Raji (cell line): ENCODE results near the gene PCBP1.

Experiments
- POLR2A ChIP-seq: IDR thresholded peaks from 2 replicates; pipeline ENCODE4 v1.6.1; 2011; ENCODE audit warnings: low read depth, low read length, control low read depth; ENCODE audit not compliant: insufficient read depth

Gene PCBP1

DNA sequence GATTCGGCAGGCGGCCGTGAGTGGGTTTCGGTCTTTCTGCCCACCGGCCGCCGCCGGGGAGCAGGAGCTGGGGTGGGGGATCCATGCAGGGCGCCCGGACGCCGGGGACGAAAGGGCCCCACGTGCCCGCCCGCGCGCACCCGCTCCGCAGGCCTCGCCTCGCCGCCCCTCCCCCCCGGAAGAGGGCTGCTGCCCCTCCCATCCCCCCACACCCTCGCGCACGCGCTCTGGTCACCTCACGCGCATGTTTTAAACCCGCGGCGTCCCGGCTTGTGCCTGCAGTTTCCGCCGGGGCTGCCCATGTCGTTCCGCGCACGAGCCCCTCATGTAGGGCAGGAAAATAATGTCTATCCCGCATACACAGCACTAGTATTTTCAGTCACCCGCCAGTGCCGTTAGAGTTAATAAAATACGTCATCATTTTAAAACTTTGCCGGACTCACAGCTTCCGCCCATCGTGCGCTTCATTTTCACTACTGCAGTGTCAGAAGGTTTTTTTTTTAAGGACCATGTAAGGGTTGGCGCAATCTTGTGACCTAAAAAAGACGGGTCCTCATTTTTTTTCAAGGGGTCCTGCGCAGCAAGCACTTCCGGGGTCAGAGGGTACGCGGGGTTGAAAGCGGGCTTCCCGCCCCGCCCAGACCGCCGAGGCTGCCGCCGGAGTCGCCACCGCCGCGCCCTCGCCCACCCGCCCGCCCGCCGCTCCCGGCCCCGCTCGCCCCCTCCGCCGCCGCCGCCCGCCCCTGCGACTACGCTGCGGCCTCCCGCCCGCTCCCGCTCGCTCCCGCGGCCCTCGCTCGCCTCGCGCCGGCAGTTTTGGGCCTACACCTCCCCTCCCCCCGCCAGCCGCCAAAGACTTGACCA is at the start of gene PCBP1:
TSS of gene PCBP1 (plus strand) at position 640 of the 864 bp plus-strand sequence. CDS start 267 bp downstream, outside the sequence.
- peak; percentile 66 for TF ChIP-seq POLR2A

DNA sequence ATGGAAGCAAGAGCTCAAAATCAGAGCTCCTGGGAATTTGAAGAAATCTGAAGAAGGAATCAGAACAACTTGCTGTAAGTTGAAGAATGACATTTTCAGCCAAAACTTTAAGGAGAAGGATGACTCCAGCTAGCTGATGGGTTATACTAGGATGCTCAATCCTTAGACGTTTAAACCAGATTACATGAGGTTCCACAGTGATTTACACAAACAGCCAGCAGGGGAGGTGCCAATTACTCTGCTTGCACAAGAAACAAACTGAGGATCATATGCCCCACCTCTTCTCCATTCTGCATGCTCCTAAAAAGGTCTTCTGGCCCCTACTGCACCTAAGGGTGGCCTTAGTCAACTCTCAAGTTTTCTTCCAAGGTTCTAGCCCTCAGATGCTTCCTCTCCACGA is 47.9 kb upstream of the PCBP1 start:
- no peak for TF ChIP-seq POLR2A

GRCh38 chr2:70041663-70042062 is 45.6 kb upstream of the PCBP1 start:
- TF ChIP-seq POLR2A, result no peak

GRCh38 chr2:70042246-70042645 is 45.0 kb upstream of the PCBP1 start:
- no peak for TF ChIP-seq POLR2A

GRCh38 chr2:70043252-70043875 is 43.9 kb upstream of the PCBP1 start:
- TF ChIP-seq POLR2A, result no peak

GRCh38 chr2:70044290-70045040 is 42.8 kb upstream of the PCBP1 start:
- no peak for TF ChIP-seq POLR2A

- no peak for TF ChIP-seq POLR2A
Measured at GRCh38 chr2:70045405-70045804, 41.9 kb upstream of the PCBP1 start.

DNA sequence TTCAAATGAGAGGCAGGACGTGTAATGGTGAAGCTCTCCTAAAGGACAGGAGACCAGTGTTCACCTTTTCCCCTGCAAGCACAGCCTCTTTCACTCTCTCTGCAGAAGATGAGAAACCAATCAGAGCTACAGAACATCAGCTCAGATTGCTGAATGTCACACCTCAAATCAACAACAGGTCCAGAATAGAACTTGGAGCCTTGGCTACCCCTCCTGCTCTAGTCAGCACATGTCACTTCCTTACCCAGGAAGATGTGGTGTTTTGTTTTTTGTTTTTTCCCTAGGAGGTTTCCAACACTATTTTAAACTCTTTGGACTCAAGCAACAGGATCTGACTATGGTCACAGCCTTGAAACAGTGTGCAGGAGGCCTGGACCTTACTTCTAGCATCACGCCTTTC is 41.3 kb upstream of the PCBP1 start:
- no peak for TF ChIP-seq POLR2A

- TF ChIP-seq POLR2A, result no peak
Measured at GRCh38 chr2:70046534-70046933, 40.7 kb upstream of the PCBP1 start.

DNA sequence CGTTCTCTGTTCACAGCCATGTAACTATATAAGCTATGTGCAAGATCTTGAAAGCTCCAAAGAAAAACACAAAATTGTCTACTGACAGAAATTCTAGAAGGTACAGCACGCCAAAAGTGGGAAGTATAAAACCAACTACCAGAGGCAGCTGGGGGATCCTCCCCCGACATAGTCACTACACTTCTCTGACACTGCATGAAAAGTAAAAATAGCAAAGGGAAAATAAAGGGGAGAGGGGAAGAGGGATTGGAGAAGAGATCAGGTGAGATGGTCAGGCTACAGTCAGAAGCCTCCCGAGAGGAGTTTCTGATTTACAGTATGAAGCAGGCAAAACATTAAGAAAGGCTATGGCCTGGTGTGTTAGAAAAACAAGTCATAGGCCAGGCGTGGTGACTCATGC is 39.8 kb upstream of the PCBP1 start:
- TF ChIP-seq POLR2A, result no peak

DNA sequence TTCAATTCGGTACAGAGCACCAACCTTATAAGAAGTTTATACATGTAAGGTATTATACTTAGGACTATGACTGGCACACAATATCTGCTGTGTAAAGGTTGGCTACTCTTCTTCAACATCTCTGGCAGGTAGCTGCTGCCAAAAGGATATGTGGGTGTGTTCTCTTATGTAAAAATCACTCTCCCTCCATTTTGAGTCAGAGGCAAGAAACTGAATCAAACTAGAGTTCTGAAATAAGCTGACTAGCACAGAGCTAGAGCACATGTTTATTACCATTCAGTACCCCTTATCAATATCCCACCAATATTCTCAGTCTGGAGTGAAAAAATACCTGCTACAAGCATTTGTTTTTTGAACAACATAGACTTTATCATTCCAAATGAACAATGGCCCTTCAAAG is 38.0 kb upstream of the PCBP1 start:
- TF ChIP-seq POLR2A, result no peak

GRCh38 chr2:70050631-70051425 is 36.4 kb upstream of the PCBP1 start:
- no peak for TF ChIP-seq POLR2A

GRCh38 chr2:70061317-70061716 is 26.0 kb upstream of the PCBP1 start:
- no peak for TF ChIP-seq POLR2A

DNA sequence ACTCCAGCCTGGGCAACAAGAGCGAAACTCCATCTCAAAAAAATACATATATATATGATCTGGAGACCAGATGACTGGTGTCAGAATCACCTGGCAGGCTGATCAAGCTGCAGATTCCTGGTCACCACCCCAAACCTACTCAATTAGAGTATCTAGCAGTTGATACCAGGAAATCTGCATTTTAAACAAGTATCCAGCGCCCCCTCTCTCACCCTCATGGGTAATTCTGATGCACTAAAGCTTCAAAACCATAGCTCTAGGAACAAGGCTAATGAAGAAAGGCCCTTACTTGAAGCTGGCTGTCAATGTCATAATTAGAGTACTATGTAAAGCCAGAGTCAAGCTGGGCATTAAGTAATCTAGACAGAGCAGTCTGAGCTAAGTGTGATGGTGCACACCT is 25.0 kb upstream of the PCBP1 start:
- TF ChIP-seq POLR2A, result no peak

- TF ChIP-seq POLR2A, result no peak
Measured at GRCh38 chr2:70068119-70068518, 19.2 kb upstream of the PCBP1 start.

GRCh38 chr2:70069049-70069448 is 18.2 kb upstream of the PCBP1 start:
- TF ChIP-seq POLR2A, result no peak
